ENCODE data around the gene MYO1D.

- no peak for TF ChIP-seq CTCF (IDR thresholded peaks at IDR 0.05)
- TF ChIP-seq EP300 (IDR thresholded peaks at IDR 0.05; ENCODE audit: low read depth): no peak
Observed at GRCh38 chr17:32445497-32445896, 431.4 kb downstream of the MYO1D start.
